ENCODE data around the gene ITGA8. TPM values are rescaled to one million over a fixed set of nuclear protein-coding genes. Genes with fewer than 3 reads are reported as not detected.

ITGA8 gene
- total RNA-seq, 1 donor from 2014 or later, result 9.4 TPM

DNA sequence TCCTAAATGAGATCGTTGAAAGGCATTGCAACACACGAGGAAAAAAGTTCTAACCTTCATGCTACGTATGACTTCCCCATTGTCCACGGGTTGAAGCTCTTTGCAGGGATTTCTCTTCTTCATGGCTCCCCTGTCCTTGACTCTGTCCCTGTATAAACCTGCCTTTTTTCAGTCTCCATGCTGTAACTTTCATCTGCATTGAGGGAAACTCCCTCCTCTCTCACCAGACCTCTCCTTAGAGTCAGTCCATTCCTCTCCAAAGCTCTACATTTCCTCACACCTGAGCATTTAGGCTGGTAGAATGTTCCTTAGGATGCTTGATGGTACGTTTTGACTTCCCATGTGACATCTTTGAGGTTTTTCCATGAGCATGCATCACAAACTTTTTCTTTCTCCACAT lies 214.4 kb downstream of the ITGA8 start:
- Histone ChIP-seq H3K9ac (ENCODE audit: low read depth in 1 of 3, low read length in 3 of 3) (no peak overlapping the region), H3K27ac (ENCODE audit: low read depth, low read length) (no peak overlapping the region), H3K9me3 (ENCODE audit: control insufficient read depth in 3 of 3, low read length in 3 of 3) (no peaks in the 10 kb centered on the region), H3K4me3 (ENCODE audit: low read length in 3 of 3) (no peak overlapping the region), H3K27me3 (ENCODE audit: control insufficient read depth in 3 of 3, insufficient read depth in 3 of 3, low read length in 3 of 3) (peaks cover 0 to 2% (median 0%) of the 10 kb centered on the region in 3 donors), H3K36me3 (ENCODE audit: control insufficient read depth in 3 of 3, insufficient read depth in 3 of 3, low read length in 3 of 3) (no peaks in the 10 kb centered on the region), H3K4me1 (ENCODE audit: control insufficient read depth in 3 of 3, insufficient read depth in 3 of 3, low read length in 3 of 3) (no peaks in the 10 kb centered on the region)

DNA sequence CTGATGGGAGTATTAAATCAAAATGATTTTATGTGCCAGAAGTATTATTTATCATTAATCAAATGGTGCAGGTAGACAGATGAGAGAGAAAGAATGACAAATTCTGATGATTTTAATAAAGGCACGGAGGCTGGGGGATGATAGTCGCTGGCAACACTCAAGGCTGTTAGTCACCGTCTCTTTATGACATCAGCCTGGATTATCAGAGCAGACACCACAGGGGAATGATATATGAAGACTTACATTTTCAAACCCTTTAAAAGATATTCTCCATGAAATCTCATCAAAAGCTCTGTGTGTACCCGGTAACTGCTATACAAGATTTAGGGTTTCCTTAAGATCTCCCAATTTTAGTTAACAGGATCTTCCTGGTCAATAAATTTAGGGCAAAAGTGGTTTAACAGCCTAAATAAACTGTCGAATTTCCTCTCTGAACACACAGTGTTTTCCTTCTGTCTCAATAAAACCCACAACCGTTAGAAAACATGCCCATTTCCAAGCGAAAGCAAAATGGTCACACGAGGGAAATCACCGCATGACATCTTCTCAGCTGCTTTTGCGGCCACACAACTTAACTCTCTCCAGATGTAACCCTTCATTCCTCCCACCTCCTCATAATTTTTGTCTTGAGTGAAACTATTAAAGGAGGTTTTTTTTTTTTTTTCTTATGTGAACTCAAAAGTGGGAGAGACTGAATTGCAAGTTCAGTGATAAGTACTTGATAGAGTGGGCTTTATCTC lies 215.5 kb downstream of the ITGA8 start:
- peaks cover 0 to 2% (median 0%) of the 10 kb centered on the region in 3 donors for H3K27me3 ChIP-seq (ENCODE audit: control insufficient read depth in 3 of 3, insufficient read depth in 3 of 3, low read length in 3 of 3)
- H3K36me3 ChIP-seq (ENCODE audit: control insufficient read depth in 3 of 3, insufficient read depth in 3 of 3, low read length in 3 of 3), result no peaks in the 10 kb centered on the region
- no peak overlapping the region for H3K27ac ChIP-seq (ENCODE audit: low read depth, low read length)
- no peaks in the 10 kb centered on the region for H3K4me1 ChIP-seq (ENCODE audit: control insufficient read depth in 3 of 3, insufficient read depth in 3 of 3, low read length in 3 of 3)
- peaks cover 0 to 5% (median 0%) of the 10 kb centered on the region in 3 donors for H3K9me3 ChIP-seq (ENCODE audit: control insufficient read depth in 3 of 3, low read length in 3 of 3)
- no peak overlapping the region for H3K4me3 ChIP-seq (ENCODE audit: low read length in 3 of 3)
- H3K9ac ChIP-seq (ENCODE audit: low read depth in 1 of 3, low read length in 3 of 3), result no peak overlapping the region

DNA sequence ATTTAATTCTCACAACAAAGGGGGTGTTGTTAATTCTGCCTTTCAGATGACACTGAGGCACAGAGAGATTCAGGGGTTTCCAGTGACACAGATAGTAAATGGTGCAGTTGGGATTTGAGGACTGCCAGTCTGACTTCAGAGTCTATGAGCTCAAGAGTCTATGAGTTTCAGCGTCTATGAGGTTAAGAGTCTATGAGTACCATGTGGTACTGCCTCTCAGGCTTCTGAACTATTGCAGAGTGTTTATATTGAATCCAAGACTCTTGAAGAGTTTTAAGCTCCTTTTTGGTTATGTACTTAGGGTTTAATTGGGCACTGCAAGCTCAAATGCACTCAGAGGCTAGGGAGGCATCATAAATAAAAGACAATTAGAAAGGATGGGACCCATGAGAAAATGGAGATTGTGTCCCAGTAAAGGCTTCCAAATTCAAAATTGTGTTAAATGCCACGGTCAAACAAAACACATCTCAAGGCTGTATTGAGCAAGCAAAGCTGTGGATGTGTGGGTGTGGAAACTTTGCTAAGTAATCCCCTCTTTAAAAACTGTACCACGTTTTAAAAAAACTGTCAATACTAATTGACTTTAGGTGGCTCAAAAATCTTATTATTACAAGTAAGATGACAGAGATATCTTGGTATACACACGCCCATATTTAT lies 224.7 kb downstream of the ITGA8 start:
- no peaks in the 10 kb centered on the region for H3K4me1 ChIP-seq (ENCODE audit: control insufficient read depth in 3 of 3, insufficient read depth in 3 of 3, low read length in 3 of 3)
- no peaks in the 10 kb centered on the region for H3K27me3 ChIP-seq (ENCODE audit: control insufficient read depth in 3 of 3, insufficient read depth in 3 of 3, low read length in 3 of 3)
- no peaks in the 10 kb centered on the region for H3K36me3 ChIP-seq (ENCODE audit: control insufficient read depth in 3 of 3, insufficient read depth in 3 of 3, low read length in 3 of 3)
- no peak overlapping the region for H3K4me3 ChIP-seq (ENCODE audit: low read length in 3 of 3)
- H3K9ac ChIP-seq (ENCODE audit: low read depth in 1 of 3, low read length in 3 of 3), result no peak overlapping the region
- no peak overlapping the region for H3K27ac ChIP-seq (ENCODE audit: low read depth, low read length)
- H3K9me3 ChIP-seq (ENCODE audit: control insufficient read depth in 3 of 3, low read length in 3 of 3), result peaks cover 0 to 6% (median 0%) of the 10 kb centered on the region in 3 donors

DNA sequence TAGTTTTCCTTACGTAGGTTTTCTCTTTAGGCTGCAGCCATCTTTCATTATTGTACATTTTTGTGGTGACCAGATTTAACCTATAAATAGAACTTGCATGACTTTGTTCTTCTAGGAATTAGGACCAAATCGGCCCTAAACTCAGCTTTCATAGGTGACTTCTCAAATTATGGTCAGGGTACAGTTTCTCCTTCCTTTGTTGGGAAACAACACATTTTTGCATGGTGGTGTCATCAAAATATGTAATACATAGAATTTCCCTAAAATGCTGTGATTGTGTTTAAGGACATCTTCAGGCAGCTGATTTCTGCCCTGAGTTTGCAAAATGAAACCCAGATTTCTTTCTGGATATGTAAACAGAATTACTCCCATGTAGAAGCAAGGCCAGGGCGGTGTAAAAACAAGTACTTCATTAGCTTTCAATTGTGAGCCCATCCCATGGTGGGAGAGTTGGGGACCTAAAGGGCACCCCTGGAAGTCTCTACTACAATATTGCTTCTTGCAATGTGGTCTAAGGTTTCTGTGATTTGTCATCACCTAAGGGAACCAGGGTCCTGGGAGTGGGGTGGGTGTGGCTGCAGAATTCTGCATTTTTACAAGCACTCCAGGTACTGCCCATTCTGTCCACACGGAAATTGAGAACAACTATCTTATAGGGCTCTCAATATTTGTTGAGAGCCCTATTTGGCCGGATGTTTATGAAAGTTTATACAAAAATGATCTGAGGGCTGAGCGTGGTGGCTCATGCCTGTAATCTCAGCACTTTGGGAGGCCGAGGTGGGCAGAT lies 227.7 kb downstream of the ITGA8 start:
- no peaks in the 10 kb centered on the region for H3K4me1 ChIP-seq (ENCODE audit: control insufficient read depth in 3 of 3, insufficient read depth in 3 of 3, low read length in 3 of 3)
- H3K9ac ChIP-seq (ENCODE audit: low read depth in 1 of 3, low read length in 3 of 3), result no peak overlapping the region
- H3K27me3 ChIP-seq (ENCODE audit: control insufficient read depth in 3 of 3, insufficient read depth in 3 of 3, low read length in 3 of 3), result no peaks in the 10 kb centered on the region
- H3K9me3 ChIP-seq (ENCODE audit: control insufficient read depth in 3 of 3, low read length in 3 of 3), result no peaks in the 10 kb centered on the region
- H3K27ac ChIP-seq (ENCODE audit: low read depth, low read length), result no peak overlapping the region
- H3K36me3 ChIP-seq (ENCODE audit: control insufficient read depth in 3 of 3, insufficient read depth in 3 of 3, low read length in 3 of 3), result no peaks in the 10 kb centered on the region
- H3K4me3 ChIP-seq (ENCODE audit: low read length in 3 of 3), result no peak overlapping the region

DNA sequence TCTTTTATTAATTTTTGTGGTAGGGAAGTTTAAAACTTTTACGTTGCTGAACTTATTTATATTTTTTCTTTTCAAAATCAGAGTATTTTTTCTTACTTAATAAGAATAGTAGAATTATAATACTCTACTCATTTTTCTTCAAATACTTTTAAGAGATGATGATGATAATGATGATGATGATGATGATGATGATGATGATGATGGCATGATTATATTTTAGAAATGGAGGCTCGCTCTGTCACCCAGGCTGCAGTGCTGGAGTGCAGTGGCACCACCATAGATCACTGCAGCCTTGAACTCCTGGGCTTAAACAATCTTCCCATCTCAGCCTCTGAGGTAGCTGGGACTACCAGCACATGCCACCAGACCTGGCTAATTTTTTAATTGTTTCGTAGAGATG lies 230.3 kb downstream of the ITGA8 start:
- no peaks in the 10 kb centered on the region for H3K4me1 ChIP-seq (ENCODE audit: control insufficient read depth in 3 of 3, insufficient read depth in 3 of 3, low read length in 3 of 3)
- H3K9me3 ChIP-seq (ENCODE audit: control insufficient read depth in 3 of 3, low read length in 3 of 3), result no peaks in the 10 kb centered on the region
- no peak overlapping the region for H3K4me3 ChIP-seq (ENCODE audit: low read length in 3 of 3)
- no peak overlapping the region for H3K27ac ChIP-seq (ENCODE audit: low read depth, low read length)
- H3K9ac ChIP-seq (ENCODE audit: low read depth in 1 of 3, low read length in 3 of 3), result no peak overlapping the region
- no peaks in the 10 kb centered on the region for H3K27me3 ChIP-seq (ENCODE audit: control insufficient read depth in 3 of 3, insufficient read depth in 3 of 3, low read length in 3 of 3)
- no peaks in the 10 kb centered on the region for H3K36me3 ChIP-seq (ENCODE audit: control insufficient read depth in 3 of 3, insufficient read depth in 3 of 3, low read length in 3 of 3)

DNA sequence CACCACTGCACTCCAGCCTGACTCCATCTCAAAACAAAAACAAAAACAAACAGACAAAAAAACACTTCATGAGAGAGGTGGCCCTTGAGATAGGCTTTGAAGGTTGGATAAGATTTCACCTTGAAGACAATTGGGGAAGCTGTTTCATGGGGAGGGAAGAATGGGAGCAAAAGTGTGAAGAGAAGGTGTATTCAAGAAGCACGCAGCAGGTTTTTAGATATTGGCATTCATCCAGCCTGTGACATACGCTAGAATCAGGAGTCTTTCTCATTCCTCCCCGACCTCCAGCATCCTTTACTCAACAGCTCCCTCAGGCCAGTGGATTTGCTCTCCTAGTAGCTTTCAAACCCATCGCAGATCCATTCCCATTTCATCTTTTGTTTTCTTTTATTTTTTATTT lies 232.3 kb downstream of the ITGA8 start:
- Histone ChIP-seq H3K27ac (ENCODE audit: low read depth, low read length) (no peak overlapping the region), H3K9me3 (ENCODE audit: control insufficient read depth in 3 of 3, low read length in 3 of 3) (no peaks in the 10 kb centered on the region), H3K4me1 (ENCODE audit: control insufficient read depth in 3 of 3, insufficient read depth in 3 of 3, low read length in 3 of 3) (no peaks in the 10 kb centered on the region), H3K27me3 (ENCODE audit: control insufficient read depth in 3 of 3, insufficient read depth in 3 of 3, low read length in 3 of 3) (no peaks in the 10 kb centered on the region), H3K4me3 (ENCODE audit: low read length in 3 of 3) (no peak overlapping the region), H3K36me3 (ENCODE audit: control insufficient read depth in 3 of 3, insufficient read depth in 3 of 3, low read length in 3 of 3) (no peaks in the 10 kb centered on the region), H3K9ac (ENCODE audit: low read depth in 1 of 3, low read length in 3 of 3) (no peak overlapping the region)

DNA sequence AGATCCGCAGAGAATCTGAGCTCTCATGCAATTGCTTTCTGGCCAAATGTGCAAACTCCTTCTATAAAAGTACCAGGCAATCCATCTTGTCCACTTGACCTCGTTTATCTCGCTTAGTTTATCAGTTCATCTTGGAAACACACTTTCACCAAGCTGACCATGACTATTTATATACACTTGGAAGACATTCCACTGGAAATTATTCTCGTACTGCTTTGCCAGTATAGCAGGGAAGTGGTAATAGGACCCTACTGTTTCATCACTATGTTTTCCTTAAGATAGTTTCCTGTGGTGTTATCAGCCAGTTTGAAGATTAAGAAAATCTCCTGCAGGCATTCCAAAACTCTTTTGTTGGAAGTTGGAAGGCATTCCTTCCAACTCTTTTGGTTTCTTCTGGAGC lies 233.3 kb downstream of the ITGA8 start:
- no peaks in the 10 kb centered on the region for H3K4me1 ChIP-seq (ENCODE audit: control insufficient read depth in 3 of 3, insufficient read depth in 3 of 3, low read length in 3 of 3)
- no peak overlapping the region for H3K27ac ChIP-seq (ENCODE audit: low read depth, low read length)
- H3K27me3 ChIP-seq (ENCODE audit: control insufficient read depth in 3 of 3, insufficient read depth in 3 of 3, low read length in 3 of 3), result no peaks in the 10 kb centered on the region
- H3K9me3 ChIP-seq (ENCODE audit: control insufficient read depth in 3 of 3, low read length in 3 of 3), result no peaks in the 10 kb centered on the region
- H3K9ac ChIP-seq (ENCODE audit: low read depth in 1 of 3, low read length in 3 of 3), result no peak overlapping the region
- H3K4me3 ChIP-seq (ENCODE audit: low read length in 3 of 3), result no peak overlapping the region
- H3K36me3 ChIP-seq (ENCODE audit: control insufficient read depth in 3 of 3, insufficient read depth in 3 of 3, low read length in 3 of 3), result no peaks in the 10 kb centered on the region

DNA sequence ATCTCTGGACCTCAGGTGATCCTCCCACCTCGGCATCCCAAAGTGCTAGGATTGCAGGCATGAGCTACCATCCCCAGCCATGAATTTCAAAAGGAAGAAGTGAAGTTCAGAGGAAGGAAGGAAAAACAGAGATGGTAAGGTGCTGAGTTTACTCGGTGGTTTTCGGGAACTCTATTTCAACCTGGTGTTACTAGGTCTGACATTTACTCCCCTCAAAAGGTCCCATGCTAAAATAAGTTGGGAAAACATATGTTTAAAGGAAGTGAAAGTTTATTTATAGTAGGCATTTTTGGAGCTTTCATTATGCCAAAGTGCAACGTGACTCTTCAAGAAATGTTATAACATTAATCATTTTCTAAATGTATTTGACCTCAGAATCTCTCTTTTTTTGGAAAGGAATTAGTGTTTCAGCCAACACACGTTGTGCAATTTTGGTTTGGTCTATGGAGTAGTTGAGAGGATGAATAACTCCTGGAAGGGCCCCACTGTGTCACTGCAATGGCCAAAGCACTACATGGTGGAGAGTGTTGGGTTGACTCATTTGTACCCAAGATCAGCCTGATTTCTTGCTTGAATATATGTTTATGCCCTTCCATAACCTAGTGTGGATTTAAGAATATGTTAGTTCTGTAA lies 233.9 kb downstream of the ITGA8 start:
- Histone ChIP-seq H3K9ac (ENCODE audit: low read depth in 1 of 3, low read length in 3 of 3) (no peak overlapping the region), H3K4me1 (ENCODE audit: control insufficient read depth in 3 of 3, insufficient read depth in 3 of 3, low read length in 3 of 3) (no peaks in the 10 kb centered on the region), H3K27me3 (ENCODE audit: control insufficient read depth in 3 of 3, insufficient read depth in 3 of 3, low read length in 3 of 3) (no peaks in the 10 kb centered on the region), H3K27ac (ENCODE audit: low read depth, low read length) (no peak overlapping the region), H3K36me3 (ENCODE audit: control insufficient read depth in 3 of 3, insufficient read depth in 3 of 3, low read length in 3 of 3) (no peaks in the 10 kb centered on the region), H3K4me3 (ENCODE audit: low read length in 3 of 3) (no peak overlapping the region), H3K9me3 (ENCODE audit: control insufficient read depth in 3 of 3, low read length in 3 of 3) (no peaks in the 10 kb centered on the region)

DNA sequence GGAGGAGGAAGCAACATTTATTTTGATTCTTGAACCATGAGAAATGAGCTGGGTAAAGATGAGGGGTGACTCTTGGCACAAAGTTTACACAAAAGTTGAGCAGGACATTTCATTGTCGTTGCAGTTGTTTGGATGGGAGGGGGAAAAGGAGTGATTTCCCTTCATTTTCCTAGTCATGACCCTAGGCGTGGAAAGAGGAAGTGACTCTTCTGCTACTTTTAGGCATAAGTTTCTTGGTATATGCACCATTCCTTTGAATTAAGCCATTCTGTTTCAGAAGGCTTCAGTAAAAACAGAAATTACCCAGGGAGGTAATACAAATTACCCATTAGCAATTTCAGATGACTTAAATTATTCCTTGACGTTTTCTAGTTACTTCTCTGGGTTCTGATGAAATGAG lies 234.7 kb downstream of the ITGA8 start:
- no peaks in the 10 kb centered on the region for H3K27me3 ChIP-seq (ENCODE audit: control insufficient read depth in 3 of 3, insufficient read depth in 3 of 3, low read length in 3 of 3)
- no peaks in the 10 kb centered on the region for H3K4me1 ChIP-seq (ENCODE audit: control insufficient read depth in 3 of 3, insufficient read depth in 3 of 3, low read length in 3 of 3)
- no peaks in the 10 kb centered on the region for H3K9me3 ChIP-seq (ENCODE audit: control insufficient read depth in 3 of 3, low read length in 3 of 3)
- no peak overlapping the region for H3K4me3 ChIP-seq (ENCODE audit: low read length in 3 of 3)
- no peak overlapping the region for H3K27ac ChIP-seq (ENCODE audit: low read depth, low read length)
- no peaks in the 10 kb centered on the region for H3K36me3 ChIP-seq (ENCODE audit: control insufficient read depth in 3 of 3, insufficient read depth in 3 of 3, low read length in 3 of 3)
- no peak overlapping the region for H3K9ac ChIP-seq (ENCODE audit: low read depth in 1 of 3, low read length in 3 of 3)
